NT2/D1 (cell line): Measurements from ENCODE around the gene ACVR1B.

Source experiments
- SUZ12 ChIP-seq: IDR thresholded peaks from 2 replicates; pipeline ENCODE4 v1.6.1; 2011; ENCODE audit not compliant: insufficient read length, insufficient read depth; ENCODE audit errors: extremely low read depth
- YY1 ChIP-seq: IDR thresholded peaks from 2 replicates; pipeline ENCODE4 v1.6.1; 2011; ENCODE audit not compliant: insufficient read length, insufficient read depth
- ZNF274 ChIP-seq: IDR thresholded peaks from 2 replicates; pipeline ENCODE4 v1.6.1; 2011; ENCODE audit warnings: mild to moderate bottlenecking, low read depth, low read length

DNA sequence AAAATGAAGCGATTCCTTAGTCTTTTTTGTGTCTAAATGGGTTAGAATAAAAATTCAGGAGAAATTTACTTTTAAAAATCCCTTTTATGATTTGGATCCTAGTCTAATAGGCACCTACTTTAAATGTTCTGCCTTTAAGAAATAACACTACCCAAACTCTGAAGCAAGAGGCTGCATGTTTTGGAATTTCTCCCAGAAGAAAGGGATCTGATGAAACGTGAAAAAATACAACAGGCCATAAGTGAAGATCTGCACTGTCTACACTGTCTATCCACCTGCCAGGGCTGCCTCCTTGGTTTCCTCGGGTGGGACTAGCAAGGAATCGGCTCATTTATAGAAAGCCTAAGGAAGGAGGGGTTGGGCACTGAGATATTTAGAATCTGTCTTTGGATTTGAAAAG, 22.1 kb downstream of the ACVR1B start:
- TF ChIP-seq SUZ12 (no peak), ZNF274 (no peak), YY1 (no peak)
